ENCODE data around the gene PPIE. TPM values are rescaled to one million over a fixed set of nuclear protein-coding genes. Genes with fewer than 3 reads are reported as not detected.

Gene PPIE
- total RNA-seq, result 10 to 100 TPM; 43.5 to 56.4 (median 47.1) TPM
- 10 to 100 TPM; 43.2 to 48.1 (median 43.2) TPM for polyA plus RNA-seq

DNA sequence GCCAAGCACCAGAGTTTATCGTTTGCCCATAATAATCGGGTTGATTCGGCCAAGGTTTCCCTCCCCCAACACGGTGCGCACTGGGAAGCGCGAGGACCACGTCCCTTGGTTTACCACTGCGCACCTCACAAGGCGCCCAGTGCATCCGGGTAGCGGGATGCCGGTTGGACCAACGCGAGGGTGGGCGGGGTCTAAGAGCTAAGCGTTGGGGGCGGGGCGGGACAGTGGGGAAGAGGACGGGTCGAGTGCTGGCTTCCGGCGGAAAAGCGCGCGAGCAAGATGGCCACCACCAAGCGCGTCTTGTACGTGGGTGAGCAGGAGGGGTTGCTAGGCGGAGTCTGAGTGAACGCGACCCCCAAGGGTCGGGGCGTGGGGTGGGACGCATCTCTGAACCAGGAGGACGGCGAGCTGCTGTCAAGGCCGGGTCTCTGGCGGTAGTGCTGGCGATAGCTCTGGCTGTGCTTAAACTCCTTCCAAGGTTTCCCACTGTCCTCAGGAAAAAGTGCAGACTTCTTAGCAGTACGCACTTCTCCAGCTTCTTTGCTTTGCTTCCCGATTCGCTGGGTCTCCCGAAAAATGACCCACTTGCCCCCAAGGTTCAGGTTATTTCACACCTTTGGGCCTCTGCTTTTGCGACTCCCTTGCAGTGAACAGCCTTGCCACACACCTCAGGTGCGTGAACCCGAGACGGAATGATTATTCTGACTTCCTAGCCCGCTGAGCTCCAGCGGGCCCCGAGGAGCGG, at the start of gene PPIE:
PPIE (plus strand) TSS at position 261 of the 745 bp plus-strand sequence; CDS start at position 280, 19 bp downstream.
- Histone ChIP-seq H3K9me3 (no peaks in the 10 kb centered on the region), H3K27ac (peak within 1 kb of the TSS; percentile 68 to 85 (median 74)), H3K4me1 (peaks cover 0 to 24% (median 14%) of the 10 kb centered on the region in 4 donors), H3K27me3 (no peaks in the 10 kb centered on the region), H3K36me3 (peaks cover 0 to 38% (median 22%) of the 10 kb centered on the region in 4 donors), H3K4me3 (peak within 1 kb of the TSS; percentile 62 to 82 (median 70))
- 1 to 2% methylated on average over 52 of the region's 52 CpGs for WGBS, 2 donors
- intact Hi-C loops (cut with DNase I), result no loop called here
- TF ChIP-seq, protein P1, sequence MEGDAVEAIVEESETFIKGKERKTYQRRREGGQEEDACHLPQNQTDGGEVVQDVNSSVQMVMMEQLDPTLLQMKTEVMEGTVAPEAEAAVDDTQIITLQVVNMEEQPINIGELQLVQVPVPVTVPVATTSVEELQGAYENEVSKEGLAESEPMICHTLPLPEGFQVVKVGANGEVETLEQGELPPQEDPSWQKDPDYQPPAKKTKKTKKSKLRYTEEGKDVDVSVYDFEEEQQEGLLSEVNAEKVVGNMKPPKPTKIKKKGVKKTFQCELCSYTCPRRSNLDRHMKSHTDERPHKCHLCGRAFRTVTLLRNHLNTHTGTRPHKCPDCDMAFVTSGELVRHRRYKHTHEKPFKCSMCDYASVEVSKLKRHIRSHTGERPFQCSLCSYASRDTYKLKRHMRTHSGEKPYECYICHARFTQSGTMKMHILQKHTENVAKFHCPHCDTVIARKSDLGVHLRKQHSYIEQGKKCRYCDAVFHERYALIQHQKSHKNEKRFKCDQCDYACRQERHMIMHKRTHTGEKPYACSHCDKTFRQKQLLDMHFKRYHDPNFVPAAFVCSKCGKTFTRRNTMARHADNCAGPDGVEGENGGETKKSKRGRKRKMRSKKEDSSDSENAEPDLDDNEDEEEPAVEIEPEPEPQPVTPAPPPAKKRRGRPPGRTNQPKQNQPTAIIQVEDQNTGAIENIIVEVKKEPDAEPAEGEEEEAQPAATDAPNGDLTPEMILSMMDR (IDR thresholded peaks at IDR 0.05), result no peak
- TF ChIP-seq EP300 (IDR thresholded peaks at IDR 0.05) (no peak), POLR2AphosphoS5 (IDR thresholded peaks at IDR 0.05) (peak; percentile 65 to 77 (median 70))
- DNase-seq, result peak; percentile 96

DNA sequence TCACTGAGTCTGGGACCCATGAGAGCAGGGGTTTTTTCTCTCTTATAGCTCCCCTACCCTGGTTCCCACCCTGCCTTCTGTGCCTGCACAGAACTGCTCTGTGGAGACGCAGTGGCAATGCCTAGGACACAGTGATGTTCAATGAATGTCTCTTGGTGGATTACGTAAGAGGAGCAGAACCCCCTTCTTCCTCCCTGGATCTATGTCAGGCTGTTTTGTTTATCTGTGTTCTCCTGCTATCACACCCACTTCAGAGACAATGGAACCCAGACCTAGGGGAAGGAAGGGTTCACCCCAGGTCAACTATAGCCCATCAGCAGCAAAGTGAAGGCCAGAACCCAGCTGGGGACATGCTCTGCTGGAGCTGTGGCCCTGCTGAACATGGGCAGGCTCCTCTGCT, 49.5 kb upstream of the PPIE start:
- TF ChIP-seq POLR2AphosphoS5 (IDR thresholded peaks at IDR 0.05) (no peak), EP300 (IDR thresholded peaks at IDR 0.05) (no peak), POLR2A (IDR thresholded peaks at IDR 0.05) (no peak)
- TF ChIP-seq, protein P1 (IDR thresholded peaks at IDR 0.05), result no peak

DNA sequence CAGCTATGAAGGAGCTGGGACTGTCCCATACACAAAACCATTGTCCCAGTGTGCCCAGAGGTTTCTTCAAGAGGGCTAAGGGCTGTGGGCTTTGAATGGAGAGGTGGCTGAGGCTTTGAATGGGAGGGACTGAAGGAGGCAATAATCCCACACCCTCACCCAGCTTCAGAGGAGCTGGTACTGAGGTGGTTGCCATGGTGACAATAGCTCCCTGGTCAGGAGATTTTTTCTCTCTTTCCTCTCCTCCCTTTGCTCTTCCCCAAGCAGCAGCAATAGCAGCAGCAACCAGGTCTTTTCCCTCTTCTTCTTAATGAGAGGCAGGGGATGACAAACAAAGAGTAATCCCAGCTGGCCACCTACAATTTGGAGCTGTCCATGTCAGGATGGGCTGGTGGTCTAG, 49.0 kb upstream of the PPIE start:
- Histone ChIP-seq H3K4me1 (peaks cover 0 to 21% (median 18%) of the 10 kb centered on the region in 4 donors), H3K4me3 (no peak overlapping the region), H3K27me3 (peaks cover 30 to 71% (median 51%) of the 10 kb centered on the region in 3 donors), H3K27ac (no peak overlapping the region), H3K36me3 (no peaks in the 10 kb centered on the region), H3K9me3 (no peaks in the 10 kb centered on the region)
- intact Hi-C loops (cut with DNase I), result no loop called here
- no peak for DNase-seq
- TF ChIP-seq, protein P1 (IDR thresholded peaks at IDR 0.05), result no peak
- TF ChIP-seq EP300 (IDR thresholded peaks at IDR 0.05) (no peak), POLR2A (IDR thresholded peaks at IDR 0.05) (no peak), POLR2AphosphoS5 (IDR thresholded peaks at IDR 0.05) (no peak)

More for the DNA sequence above, 49.5 kb upstream of the PPIE start:
- DNase-seq, result no peak
- Histone ChIP-seq H3K27me3 (peaks cover 30 to 75% (median 55%) of the 10 kb centered on the region in 3 donors), H3K9me3 (no peaks in the 10 kb centered on the region), H3K36me3 (no peaks in the 10 kb centered on the region), H3K4me1 (peaks cover 0 to 21% (median 18%) of the 10 kb centered on the region in 4 donors), H3K4me3 (no peak overlapping the region), H3K27ac (no peak overlapping the region)
- intact Hi-C loops (cut with DNase I), result no loop called here
- 71 to 79% methylated on average over 2 of the region's 2 CpGs for WGBS, 2 donors

DNA sequence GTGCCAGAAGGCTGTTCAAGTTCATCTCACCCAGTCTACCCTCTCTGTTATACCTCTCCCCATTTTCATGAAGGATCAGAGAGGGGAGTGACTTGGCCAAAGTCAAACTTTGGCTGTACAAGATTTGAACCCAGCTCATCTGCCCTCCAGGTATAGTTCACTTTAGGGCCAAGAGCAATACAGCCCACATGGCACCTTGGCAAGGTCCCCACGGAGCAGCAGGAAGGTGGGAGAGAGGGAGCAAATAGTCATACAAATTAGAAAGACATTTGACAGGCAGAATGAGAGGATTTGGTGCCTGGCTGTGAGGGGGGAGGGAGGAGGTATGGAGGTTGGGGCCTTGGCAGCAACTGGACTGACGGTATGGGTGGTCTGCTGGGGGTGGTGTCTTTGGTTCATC, 48.5 kb upstream of the PPIE start:
- DNase-seq, result no peak
- H3K36me3 ChIP-seq, result no peaks in the 10 kb centered on the region
- peaks cover 0 to 21% (median 18%) of the 10 kb centered on the region in 4 donors for H3K4me1 ChIP-seq
- intact Hi-C loops (cut with DNase I), result no loop called here
- H3K27me3 ChIP-seq, result peaks cover 30 to 66% (median 45%) of the 10 kb centered on the region in 3 donors
- H3K4me3 ChIP-seq, result no peak overlapping the region
- TF ChIP-seq, protein P1 (IDR thresholded peaks at IDR 0.05), result no peak
- no peak for TF ChIP-seq EP300 (IDR thresholded peaks at IDR 0.05)
- no peak for TF ChIP-seq POLR2A (IDR thresholded peaks at IDR 0.05)
- TF ChIP-seq POLR2AphosphoS5 (IDR thresholded peaks at IDR 0.05), result no peak
- 23 to 25% methylated on average over 2 of the region's 2 CpGs for WGBS, 2 donors
- no peak overlapping the region for H3K27ac ChIP-seq
- H3K9me3 ChIP-seq, result no peaks in the 10 kb centered on the region

Data from sigmoid colon (tissue), 7 donors.